HPDE6-E6E7 (cell line): ENCODE data around the gene CTSA.
A peak's percentile ranks its signal among the peaks of the same experiment; 100 is the strongest.

ENCODE experiments used
- DNase-seq: peaks from one replicate; pipeline ENCODE4 v3.0.0; 2011; ENCODE audit warnings: missing footprints; ENCODE audit errors: extremely low spot score

The CTSA gene

DNA sequence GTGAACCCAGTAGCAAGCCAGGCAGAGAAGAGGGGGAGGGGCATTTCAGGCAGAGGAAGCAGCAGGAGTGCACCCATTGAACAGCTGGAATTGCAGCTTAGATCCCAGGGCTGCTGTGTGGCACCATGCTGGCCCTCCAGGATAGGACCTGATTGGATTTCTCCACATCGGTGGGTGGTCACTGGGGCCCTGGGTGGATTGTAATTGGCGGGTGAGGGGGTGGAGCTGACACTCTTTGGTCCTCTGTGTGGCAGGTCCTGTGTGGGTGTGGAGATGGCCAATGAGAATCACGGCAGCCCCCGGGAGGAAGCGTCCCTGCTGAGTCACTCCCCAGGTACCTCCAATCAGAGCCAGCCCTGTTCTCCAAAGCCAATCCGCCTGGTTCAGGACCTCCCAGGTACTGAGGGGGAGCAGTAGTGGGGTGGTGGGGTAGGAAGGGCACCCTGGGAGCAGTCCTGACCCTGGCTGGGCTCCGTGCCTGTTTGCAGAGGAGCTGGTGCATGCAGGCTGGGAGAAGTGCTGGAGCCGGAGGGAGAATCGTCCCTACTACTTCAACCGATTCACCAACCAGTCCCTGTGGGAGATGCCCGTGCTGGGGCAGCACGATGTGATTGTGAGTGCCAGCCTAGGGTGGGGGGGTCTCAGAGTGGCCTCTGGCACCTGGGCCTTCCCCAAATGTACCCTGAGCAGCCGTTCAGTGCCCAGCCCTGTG, 47.7 kb downstream of the CTSA start:
- no peak for DNase-seq

DNA sequence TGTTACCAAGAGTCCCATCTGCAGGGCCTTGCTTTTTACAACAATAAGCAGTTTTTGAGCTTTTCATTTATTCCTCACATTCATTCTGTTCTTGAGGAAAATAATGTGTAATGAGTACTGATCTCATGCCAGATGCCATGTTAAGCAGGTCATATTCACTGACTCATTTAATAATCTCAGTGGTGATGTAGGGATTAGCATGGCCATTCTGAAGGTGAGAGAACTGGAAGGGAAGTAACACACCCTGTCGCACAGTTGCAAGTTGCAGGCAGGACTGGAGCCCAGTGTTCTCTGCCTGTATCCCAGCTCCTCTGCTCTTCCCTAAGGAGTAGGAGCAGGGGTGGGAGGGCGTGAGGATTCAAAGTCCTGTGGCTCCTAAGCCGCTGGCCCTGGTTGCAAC, 48.9 kb downstream of the CTSA start:
- DNase-seq: no peak

- DNase-seq: no peak
These were observed 49.3 kb downstream of the CTSA start for GRCh38 chr20:45940469-45940868.

- DNase-seq: no peak
These were observed 52.5 kb downstream of the CTSA start for GRCh38 chr20:45943613-45944012.

GRCh38 chr20:45944151-45944964, 53.2 kb downstream of the CTSA start:
- DNase-seq: peak; percentile 97

GRCh38 chr20:45944965-45945677, 54.0 kb downstream of the CTSA start:
- DNase-seq: no peak

GRCh38 chr20:45945678-45946148, 54.6 kb downstream of the CTSA start:
- DNase-seq: no peak

GRCh38 chr20:45946149-45946970, 55.2 kb downstream of the CTSA start:
- no peak for DNase-seq

GRCh38 chr20:45947110-45947866, 56.2 kb downstream of the CTSA start:
- DNase-seq: no peak

- no peak for DNase-seq
These were observed 57.2 kb downstream of the CTSA start for GRCh38 chr20:45948261-45948733.
